ENCODE measurements around the gene ARL6IP5. TPM values are rescaled to one million over a fixed set of nuclear protein-coding genes. Genes with fewer than 3 reads are reported as not detected.

The ARL6IP5 gene
- 76.3 to 103 TPM (median 80.3 TPM) in 5 replicates for total RNA-seq (2022; extraction: Qiagen RNA extraction)

GRCh38 chr3:69084326-69085167, at the start of gene ARL6IP5:
Gene ARL6IP5, plus strand, starts transcription at chr3:69084937. Its CDS starts 111 bp downstream, at chr3:69085048.

GRCh38 chr3:69051756-69052471, 32.8 kb upstream of the ARL6IP5 start, which contains the start of gene TMF1:
Gene TMF1, minus strand, starts transcription at chr3:69052333. Its CDS starts 247 bp downstream, at chr3:69052086.

GRCh38 chr3:69080233-69080920, 4.4 kb upstream of the ARL6IP5 start, which contains the start of gene UBA3:
Gene UBA3, minus strand, starts transcription at chr3:69080365. Its CDS starts 12 bp downstream, at chr3:69080353.

GRCh38 chr3:69122403-69122802, 37.7 kb downstream of the ARL6IP5 start, which contains the start of gene LMOD3:
Gene LMOD3, minus strand, starts transcription at chr3:69122595. Its CDS starts 209 bp downstream, at chr3:69122386.

Other genes starting within 250 kb of the ARL6IP5 start
- gene TAFA4, start 152.4 kb upstream of the ARL6IP5 start, total RNA-seq (2022; extraction: Qiagen RNA extraction), result not detected in 5 replicates
- 8.8 to 14.2 TPM (median 9.6 TPM) in 5 replicates for gene EOGT, start 71.3 kb upstream of the ARL6IP5 start, total RNA-seq (2022; extraction: Qiagen RNA extraction)
- 9.8 to 15.3 TPM (median 12.9 TPM) in 5 replicates for gene TMF1, start 32.6 kb upstream of the ARL6IP5 start, total RNA-seq (2022; extraction: Qiagen RNA extraction)
- 20.8 to 28.5 TPM (median 21.8 TPM) in 5 replicates for gene UBA3, start 4.6 kb upstream of the ARL6IP5 start, total RNA-seq (2022; extraction: Qiagen RNA extraction)
- not detected in 5 replicates for gene LMOD3, start 37.7 kb downstream of the ARL6IP5 start, total RNA-seq (2022; extraction: Qiagen RNA extraction)

Data from A549 treated with AZD2906 at 1 μM for 4 hours (cell line).